GM21515 (cell line): ENCODE results near the gene SLC5A1.

Experiments used
- ATAC-seq: cut with Tn5 transposase; IDR thresholded peaks from one replicate; pipeline ENCODE4 v1.9.1; 2021; ENCODE audit not compliant: unreplicated experiment

The SLC5A1 gene

DNA sequence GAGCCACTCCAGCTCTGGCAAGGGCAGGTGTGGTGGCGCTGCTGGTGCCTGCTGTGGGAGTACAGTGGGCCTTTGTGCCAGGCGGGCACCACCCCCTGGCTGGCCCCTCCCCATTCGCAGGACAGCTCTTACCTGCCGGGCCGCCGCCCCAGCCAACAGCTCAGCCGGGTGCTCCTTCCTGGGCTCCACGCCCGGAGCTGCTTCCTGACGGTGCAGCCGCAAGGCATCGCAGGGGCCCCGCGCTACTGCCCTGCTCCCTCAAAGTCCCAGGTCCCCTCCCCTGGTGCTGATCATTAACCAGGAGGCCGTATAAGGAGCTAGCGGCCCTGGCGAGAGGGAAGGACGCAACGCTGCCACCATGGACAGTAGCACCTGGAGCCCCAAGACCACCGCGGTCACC lies at the start of gene SLC5A1:
Gene SLC5A1, plus strand, starts transcription at position 338 of the 400 bp plus-strand sequence. Its CDS starts 21 bp downstream, at position 359.
- ATAC-seq = no peak

DNA sequence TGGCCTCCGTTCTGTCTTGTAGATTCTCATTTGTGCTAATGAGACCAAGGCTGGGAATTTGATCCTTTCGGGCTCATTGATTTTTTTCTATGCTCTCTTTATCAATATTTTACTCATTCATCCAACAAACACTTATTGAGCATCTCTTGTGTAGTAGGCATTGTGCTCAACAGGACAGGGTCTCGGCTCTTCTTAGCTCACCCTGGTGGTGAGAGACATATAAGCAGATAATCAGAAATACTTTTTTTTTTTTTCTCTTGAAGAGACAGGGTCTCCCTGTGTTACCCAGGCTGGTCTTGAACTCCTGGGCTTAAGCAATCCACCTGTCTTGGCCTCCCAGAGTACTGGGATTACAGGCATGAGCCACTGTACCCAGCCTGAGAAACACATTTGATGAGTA lies 48.0 kb upstream of the SLC5A1 start:
- no peak for ATAC-seq

DNA sequence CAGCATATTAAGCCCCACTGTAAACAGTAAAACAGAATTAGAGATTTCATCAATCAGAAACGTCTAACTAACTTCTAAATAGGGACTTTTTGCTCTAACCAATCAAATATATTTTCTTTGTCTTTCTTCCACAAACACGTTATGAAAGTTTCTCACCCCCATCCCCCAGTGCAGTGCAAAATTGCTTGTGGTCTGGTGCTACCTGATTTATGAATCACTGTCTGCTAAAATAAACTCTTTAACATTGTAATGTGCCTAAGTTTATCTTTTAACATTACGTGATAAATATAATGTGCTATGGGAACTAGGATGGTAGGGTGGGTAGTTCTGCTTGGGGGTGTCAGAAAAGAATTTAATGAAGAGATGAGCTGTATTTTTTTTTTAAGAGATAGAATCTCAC lies 47.3 kb upstream of the SLC5A1 start:
- ATAC-seq = no peak

DNA sequence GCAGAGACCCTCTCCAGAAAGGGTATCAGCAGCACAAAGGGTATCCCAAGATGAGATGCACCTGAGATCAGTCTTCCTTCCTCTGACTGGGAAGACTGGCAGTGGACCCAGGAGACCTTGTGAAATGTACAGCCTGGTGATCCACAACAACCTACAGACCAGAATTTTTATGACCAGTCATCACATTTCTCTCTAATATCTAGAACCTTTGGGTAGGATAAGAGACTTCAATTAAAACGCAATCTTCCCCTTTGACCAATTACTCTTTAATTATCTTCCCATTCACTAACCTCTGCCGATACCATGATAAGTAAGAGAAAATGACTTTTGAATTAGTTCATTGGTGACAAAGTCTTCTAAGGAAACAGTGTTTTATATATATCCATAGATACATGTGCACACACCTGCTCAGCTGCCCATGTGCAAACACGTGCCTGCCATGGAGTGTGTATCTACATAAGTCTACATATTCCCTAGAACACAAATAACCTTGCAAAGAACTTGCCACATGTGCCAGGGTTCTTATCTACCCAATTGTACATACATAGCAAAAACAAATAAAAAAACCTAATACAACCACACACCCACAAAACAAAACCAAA lies 44.2 kb upstream of the SLC5A1 start:
- no peak for ATAC-seq

DNA sequence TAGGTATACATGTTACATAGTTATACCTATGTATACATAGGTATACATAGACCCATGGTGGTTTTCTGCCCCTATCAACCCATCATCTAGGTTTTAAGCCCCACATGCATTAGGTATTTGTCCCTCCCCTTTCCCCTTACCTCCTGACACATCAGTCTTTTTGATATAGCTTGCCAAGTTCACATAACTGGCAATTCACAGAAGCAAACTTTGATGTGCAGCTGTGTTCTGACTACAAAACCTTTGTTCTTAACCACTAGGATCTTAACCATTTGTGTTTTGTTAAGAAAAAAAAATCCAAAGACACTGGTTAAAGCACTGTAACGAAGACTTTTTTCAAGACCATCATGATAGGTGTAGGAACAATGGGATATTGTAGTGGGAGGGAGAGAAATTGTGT lies 42.9 kb upstream of the SLC5A1 start:
- no peak for ATAC-seq

DNA sequence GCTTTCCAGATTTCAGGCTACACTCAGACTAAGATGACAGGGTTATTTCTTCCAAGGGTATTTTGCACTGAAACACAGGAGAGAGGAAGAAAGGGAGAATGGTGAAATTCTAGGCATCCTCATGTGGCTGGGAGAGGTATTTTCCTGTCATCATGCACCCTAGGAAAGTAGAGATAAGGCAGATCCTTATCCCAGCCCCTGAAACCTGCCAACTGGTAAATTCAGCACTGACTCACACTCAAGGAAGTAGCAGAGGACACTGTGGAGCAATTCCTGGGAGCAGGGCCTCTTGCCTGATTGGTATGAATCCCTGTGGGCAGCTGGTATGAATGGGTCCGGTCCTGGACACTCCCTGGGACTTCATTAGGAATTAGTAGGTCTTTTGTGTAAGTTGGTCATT lies 37.6 kb upstream of the SLC5A1 start:
- no peak for ATAC-seq

DNA sequence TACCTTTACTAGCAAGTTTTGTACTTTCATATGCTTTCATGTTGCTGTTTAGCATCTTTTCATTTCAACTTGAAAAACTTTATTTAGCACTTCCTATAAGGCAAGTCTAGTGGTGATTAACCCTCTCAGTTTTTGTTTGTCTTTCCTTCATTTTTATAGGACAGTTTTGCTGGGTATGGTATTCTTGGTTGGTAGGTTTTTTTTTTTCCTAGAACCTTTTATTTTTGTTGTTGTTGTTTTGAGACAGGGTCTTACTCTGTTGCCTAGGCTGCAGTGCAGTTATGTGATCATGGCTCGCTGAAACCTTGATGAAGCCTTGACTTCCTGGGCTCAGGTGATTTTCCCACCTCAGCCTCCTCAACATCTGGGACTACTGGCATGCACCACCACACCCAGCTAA lies 29.9 kb upstream of the SLC5A1 start:
- ATAC-seq = no peak

DNA sequence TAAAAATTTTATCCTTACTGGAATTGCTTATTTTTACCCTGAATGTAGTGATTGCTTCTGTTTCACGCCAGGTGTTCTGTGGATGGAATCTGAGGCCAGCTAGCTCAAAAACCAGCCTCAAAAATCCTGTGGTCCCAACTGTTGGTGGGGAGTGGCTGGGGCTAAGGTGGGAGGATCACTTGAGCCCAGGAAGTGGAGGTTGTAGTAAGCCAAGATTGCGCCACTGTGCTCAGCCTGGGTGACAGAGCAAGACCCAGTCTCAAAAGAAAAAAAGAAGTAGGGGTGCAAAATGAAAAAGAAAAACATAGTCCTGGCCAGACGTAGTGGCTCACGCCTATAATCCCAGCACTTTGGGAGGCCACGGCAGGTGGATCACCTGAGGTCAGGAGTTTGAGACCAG lies 27.0 kb upstream of the SLC5A1 start:
- no peak for ATAC-seq

DNA sequence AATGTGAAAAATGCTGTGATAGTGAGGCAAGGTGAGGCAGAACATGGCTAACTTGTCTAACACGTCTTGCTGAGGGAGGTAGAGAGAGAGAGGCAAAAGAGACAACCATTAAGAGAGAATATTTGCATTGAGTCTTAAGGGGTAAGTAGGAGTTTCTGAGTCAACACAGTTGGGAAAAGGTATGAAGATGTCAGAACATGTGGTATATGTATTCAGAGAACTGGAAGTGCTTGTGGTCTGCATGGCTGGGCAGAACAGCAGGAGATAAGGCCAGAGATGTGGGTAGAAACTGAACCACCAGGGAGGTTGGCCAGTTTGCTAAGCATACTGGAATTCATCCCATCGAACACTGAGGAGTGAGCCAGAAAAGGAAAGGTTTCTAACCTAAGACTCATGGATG lies 25.0 kb upstream of the SLC5A1 start:
- no peak for ATAC-seq

DNA sequence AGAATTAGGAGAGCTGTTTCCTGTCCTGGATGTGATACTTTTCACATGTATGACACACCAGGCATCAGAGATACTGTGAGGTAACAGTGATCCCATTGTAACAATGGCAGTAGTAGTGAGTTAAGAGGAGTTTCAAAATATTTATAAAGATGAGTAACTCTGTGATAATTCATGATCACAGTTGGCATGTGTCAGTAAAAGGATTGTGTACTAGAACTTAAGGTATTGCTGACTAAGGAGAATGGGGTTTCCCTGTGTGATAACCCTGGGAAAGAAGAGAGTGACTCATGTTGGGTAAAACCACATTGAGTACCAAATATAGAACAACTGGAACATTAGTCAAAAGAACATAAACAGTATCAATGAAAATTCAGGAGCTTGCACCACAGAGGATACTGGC lies 22.9 kb upstream of the SLC5A1 start:
- no peak for ATAC-seq

DNA sequence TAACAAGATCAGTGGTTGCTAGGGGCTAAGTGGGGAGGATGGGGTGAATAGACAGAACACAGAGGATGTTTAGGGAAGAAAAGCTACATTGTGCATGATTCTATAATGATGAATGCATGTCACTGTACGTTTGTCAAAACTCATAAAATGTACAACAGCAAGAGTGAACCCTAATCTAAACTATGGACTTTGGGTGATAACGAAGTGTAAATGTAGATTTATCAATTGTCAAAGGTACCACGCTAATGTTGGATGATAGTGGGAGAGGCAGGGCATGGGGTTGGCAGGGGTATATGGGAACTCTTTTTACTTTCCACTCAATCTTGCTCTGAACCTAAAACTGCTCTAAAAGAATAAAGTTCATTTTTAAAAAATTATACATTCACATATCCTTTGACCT lies 21.3 kb upstream of the SLC5A1 start:
- no peak for ATAC-seq

DNA sequence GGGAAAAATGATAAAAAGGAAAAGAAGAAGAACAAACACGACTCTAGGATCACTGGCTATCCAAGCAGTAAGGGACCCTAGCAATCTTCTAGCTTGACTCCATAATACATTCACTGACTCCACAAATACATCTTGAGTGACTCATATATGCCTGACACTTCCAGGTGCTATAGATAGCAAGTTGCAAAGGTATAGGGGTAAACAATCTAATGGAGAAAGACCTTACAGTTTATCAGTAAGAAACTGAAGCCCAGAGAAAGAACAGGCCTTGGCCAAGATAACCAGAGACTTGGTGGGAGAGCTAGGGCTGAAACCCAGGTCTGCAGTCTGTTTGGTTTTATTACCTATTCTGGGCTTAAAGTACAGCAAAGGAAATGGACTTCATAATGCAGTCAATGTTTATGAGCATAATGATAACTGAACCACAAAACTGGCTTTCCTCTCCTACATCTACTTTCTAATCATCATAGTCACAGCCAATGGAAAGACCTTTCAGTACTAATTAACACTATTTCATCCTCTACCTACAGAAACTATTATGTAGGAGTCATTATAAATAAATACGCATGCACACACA lies 19.7 kb upstream of the SLC5A1 start:
- ATAC-seq = no peak

DNA sequence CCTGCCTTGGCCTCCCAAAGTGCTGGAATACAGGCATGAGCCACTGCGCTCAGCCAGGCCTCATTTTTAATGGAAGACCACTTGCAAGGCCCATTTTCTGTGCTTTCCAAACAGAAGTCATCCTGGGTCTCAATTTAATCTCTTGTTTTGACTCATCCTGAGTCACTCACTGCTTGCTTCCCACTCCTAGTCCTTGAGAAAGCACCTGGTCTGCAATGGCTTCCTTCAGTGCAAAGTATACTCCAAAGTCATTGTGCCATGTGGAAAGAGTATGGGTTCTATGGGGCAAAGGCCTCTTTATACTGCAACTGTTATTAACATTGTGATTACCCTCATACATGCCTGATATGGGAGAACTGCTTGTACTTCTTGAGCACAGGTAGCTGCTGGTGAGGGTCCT lies 18.3 kb upstream of the SLC5A1 start:
- ATAC-seq = no peak

DNA sequence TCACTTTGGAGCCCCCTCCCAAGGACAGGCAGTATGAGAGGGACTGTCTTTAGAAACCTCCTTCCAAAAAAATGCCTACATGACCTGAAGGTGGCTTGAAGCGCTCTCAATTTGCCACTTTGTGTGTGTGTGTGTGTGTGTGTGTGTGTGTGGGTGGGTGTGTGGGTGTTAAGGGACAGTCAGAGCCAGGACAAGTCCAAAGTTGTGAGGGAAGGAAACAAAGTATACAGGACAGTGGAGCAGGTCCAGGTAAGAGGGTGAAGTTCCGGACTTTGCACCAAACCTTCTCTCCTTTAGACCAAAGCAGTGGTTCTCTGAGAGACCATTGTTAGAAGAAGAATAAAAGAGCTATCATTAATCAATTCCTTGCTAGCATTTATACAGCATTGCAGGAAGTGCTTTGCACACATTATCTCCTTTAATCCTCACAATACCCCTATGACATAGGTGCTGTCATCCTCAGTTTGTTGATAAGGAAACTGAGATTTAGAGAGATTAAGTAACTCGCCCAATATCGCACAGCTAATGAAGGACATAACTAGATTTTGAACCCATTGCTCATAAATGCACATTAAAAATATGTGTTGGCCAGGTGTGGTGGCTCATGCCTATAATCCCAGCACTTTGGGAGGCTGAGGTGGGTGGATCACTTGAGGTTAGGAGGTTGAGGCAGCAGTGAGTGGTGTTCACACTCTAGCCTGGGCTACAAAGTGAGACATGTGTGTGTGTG lies 12.4 kb upstream of the SLC5A1 start:
- ATAC-seq = no peak

DNA sequence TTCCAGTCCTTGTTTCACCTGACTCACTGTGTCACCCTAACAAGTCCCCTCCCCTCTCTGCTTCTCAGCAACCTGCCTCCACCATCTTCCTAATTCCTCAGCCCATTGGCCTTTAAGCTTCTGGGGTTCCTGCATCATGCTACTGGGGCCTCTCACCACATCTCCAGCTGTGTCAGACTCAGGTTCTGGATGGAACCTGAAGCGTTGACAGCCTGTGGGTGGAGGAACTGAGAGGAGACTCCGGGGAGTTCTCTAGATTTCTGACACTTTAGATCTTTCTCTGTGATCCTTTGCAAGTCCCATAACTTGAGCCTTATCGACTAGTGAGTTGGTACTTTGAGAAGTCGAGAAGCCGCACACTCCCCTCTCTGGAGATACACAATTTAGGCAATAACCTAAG lies 11.6 kb upstream of the SLC5A1 start:
- no peak for ATAC-seq

DNA sequence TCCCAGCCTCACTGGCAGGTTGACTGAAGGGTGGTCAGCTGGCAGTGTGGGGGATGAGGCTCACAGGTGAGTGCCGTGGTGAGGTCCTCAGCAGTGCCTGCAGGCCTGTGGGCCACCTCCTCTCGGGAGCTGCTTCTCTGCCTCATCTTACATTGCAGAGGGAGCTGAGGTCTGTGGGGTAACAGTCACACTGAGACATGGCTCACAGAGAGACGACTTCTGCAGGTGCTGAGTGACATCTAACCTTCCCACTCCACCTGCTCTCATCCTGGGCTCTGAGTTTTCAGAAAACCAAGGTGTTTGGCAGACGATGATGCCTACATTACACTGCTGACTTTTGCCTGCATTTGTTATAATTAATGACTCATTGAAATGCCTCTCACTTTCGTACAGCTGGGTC lies 8.8 kb upstream of the SLC5A1 start:
- ATAC-seq = no peak

DNA sequence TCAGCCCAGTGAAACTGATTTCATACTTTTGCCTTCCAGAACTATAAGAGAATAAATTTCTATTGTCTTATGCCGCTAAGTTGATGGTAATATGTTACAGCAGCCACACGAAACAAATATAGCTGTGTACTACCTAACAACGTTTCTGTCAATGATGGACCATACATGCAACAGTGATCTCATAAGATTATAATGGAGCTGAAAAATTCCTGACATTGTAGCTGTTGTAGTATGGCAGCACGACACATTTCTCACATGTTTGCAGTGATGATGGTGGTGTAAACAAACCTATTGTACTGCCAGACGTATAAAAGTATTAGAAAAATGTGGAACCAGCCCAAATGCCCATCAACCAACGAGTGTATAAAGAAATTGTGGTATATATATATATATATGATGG lies 5.8 kb upstream of the SLC5A1 start:
- no peak for ATAC-seq

DNA sequence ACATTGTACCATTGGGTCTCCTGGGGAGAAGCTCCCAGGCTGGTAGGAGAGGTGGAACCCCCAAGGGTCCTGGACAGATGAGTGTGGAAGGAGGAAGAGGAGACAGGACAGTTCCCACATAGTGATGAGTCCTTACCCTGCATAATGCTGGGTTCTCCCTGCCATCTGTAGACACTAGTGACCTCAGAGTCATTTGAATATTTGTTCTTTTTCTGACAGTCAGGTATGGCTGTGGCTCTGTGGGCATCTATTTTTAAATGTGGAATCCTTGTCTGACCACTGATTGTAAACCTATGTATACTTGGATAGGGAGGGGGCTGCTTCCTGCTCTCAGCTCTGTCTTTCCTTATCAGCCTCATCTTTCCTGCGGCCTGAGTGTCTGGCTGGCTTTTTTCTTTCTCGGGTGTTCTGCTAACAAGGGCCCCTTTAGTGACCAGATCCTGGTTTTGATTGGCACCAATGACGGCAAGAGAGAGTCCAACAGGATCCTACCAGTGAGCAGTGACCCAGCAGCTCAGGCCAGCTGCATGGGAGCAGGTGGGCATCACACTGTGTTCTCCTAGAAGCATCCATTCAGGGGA lies 2.6 kb upstream of the SLC5A1 start:
- no peak for ATAC-seq

DNA sequence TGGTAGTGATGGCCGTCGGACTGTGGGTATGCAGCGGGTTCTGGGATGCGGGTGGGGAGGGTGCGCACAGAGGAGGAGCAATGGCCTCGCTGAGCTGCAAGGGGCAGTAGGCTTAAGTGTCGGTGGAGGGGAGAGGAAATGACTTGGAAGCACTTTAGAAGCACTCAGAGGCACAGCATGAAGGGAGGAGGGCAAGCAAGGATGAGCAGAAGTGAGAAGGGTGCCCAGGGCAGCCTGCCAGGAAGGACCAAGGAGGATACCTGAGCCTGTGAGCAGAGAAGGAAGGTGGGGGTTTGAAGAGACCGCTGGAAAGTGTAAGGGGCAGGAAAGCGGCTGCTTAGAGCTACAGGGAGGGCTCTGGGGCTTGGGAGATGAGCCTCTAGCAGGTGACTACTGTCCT lies 330 bp downstream of the SLC5A1 start:
- no peak for ATAC-seq

DNA sequence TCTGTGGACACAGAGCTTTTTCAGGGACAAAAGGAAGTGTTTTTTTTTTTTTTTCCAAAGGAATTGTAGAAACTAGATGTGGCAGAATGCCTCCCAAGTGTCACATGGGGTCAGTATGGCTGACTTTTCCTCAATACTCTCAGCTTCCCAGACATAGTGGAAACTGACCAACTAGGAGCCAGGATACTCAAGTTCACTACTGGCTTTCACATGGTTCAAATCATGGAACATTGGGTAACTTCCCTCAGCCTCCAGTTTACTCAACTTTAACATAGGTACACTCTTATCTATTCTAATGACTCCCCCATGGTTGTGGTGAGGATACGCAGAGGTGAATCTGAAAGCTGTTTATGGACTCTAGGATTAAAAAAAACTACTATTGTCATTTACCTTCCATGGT lies 1.4 kb downstream of the SLC5A1 start:
- no peak for ATAC-seq

DNA sequence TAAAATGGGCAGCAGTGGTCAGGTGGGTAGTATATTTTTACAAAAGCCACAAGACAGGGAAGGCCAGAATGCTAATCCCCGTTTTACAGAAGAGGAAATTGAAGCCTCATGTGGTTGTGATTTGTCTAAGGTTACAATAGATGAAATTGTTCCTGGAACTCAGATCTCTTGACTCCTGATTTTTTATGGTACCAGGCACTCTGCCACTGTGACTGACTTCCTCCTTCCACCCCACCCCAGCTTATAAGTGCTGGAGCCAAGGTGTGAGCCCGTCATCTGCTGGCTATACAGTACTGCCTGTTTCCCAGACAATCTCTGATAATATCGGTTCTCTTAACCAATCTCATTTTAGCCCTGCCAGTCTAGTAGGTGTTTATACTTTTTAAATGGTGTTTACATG lies 1.9 kb downstream of the SLC5A1 start:
- ATAC-seq = no peak

DNA sequence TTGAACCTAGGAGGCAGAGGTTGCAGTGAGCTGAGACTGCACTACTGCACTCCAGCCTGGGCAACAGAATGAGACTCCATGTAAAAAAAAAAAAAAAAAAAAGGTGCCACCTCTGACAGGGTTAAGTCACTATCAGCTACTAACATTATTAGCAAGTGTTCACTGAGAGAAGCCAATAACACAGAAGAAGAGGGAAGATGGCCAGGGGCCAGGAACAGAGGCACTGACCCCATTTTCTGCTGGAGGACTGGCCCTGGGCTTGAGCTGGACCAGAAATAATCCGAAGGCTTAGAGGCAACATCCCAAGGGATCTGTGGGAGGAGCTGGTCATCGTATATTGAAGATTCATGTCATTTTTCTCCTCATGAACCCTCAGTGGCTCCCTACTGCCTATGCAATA lies 5.0 kb downstream of the SLC5A1 start:
- no peak for ATAC-seq
